K562 (cell line): ENCODE measurements around the gene USP20. TPM values are rescaled to one million over a fixed set of nuclear protein-coding genes. Genes with fewer than 3 reads are reported as not detected.

Experiments used
- ATAC-seq: fragments of 200-7000 bp; cut with Tn5 transposase; 3 replicates; pipeline ENCODE4 v1.9.1; 2020; ENCODE audit warnings: moderate library complexity
- BruUV-seq: library from RNA; stranded (reverse); fragments of 400-500 nt; replicated peaks from 2 replicates; lab custom pipeline; 2021; lab: Mats Ljungman, UMichigan
- CTCF ChIA-PET: fragments of 300-600 bp; formaldehyde crosslinking; extraction: SDS; loops from one replicate; lab custom pipeline; 2021; ENCODE audit warnings: low intra/inter-chr PET ratio; lab: Yijun Ruan, JAX
- POLR2A ChIA-PET: fragments of 300-600, 350-650 bp; sonication (Branson Sonifier 250); formaldehyde crosslinking; extraction: SDS; loops from one replicate; lab custom pipeline; 2021; ENCODE audit warnings: antibody characterized with exemption, inconsistent platforms; lab: Yijun Ruan, JAX
- DNase-seq, 4 experiments: peaks; one replicate each; pipeline versions ENCODE4 v3.0.0 to v3.0.0-alpha.2; 2011 to 2018; ENCODE audit warnings: low spot score in 3 of 4, mixed read lengths in 3 of 4; ENCODE audit errors: extremely low read depth in 1 of 4
- FAIRE-seq: peaks from 2 replicates; lab custom pipeline; 2011; peaks lifted over from hg19 to GRCh38; lab: Jason Lieb, UNC
- H2AFZ ChIP-seq: 2 replicates; pipeline ENCODE4 v1.6.0; 2011; ENCODE audit warnings: low read depth, low read length, control low read depth, inconsistent platforms
- H3K27ac ChIP-seq: fragments of 200-600 bp; 3 replicates; pipeline ENCODE4 v1.8.0; 2011; ENCODE audit warnings: low read depth, mild to moderate bottlenecking, control low read depth, inconsistent platforms, low read length, moderate library complexity, mixed read lengths; ENCODE audit errors: extremely low read depth
- H3K27me3 ChIP-seq, 2 experiments: fragments of 300-600 bp in 1 of 2; 2 replicates in 1 of 2; 3 replicates in 1 of 2; pipeline versions ENCODE4 v1.6.0 to v1.8.0; 2011; ENCODE audit warnings: inconsistent platforms in 2 of 2, low read length in 2 of 2, mild to moderate bottlenecking in 1 of 2, mixed read lengths in 1 of 2, moderate library complexity in 1 of 2; ENCODE audit not compliant: control insufficient read depth in 2 of 2, insufficient read depth in 2 of 2
- H3K36me3 ChIP-seq: fragments of 300-600 bp; 3 replicates; pipeline ENCODE4 v1.8.0; 2011; ENCODE audit warnings: mild to moderate bottlenecking, low read length, inconsistent platforms; ENCODE audit not compliant: control insufficient read depth, insufficient read depth
- H3K4me1 ChIP-seq, 2 experiments: fragments of 200-600 bp in 1 of 2; replicated peaks in 1 of 2; 2 replicates in 1 of 2; 3 replicates in 1 of 2; pipeline versions ENCODE4 v1.5.1 to v1.8.0; 2011; ENCODE audit warnings: inconsistent platforms in 2 of 2, low read length in 2 of 2, mild to moderate bottlenecking in 1 of 2, mixed read lengths in 1 of 2, moderate library complexity in 1 of 2; ENCODE audit not compliant: control insufficient read depth in 2 of 2, insufficient read depth in 2 of 2
- H3K4me2 ChIP-seq: 2 replicates; pipeline ENCODE4 v1.6.1; 2011; ENCODE audit warnings: low read length, control low read depth, inconsistent platforms, mixed read lengths; ENCODE audit not compliant: insufficient read depth
- H3K4me3 ChIP-seq: fragments of 200-600 bp; sonication (generic), shearing (Covaris generic); 2 replicates; pipeline ENCODE4 v1.5.1; 2016; ENCODE audit warnings: control low read depth, inconsistent platforms
- H3K79me2 ChIP-seq: fragments of 200-600 bp; 3 replicates; pipeline ENCODE4 v1.8.0; 2011; ENCODE audit warnings: low read length, inconsistent platforms; ENCODE audit not compliant: control insufficient read depth, insufficient read depth
- H3K9ac ChIP-seq, 2 experiments: 2 replicates each; pipeline versions ENCODE4 v1.6.0 to v1.6.1; 2011; ENCODE audit warnings: low read depth in 2 of 2, low read length in 2 of 2, control low read depth in 1 of 2, inconsistent platforms in 1 of 2, mild to moderate bottlenecking in 1 of 2, mixed read lengths in 1 of 2; ENCODE audit not compliant: insufficient read depth in 1 of 2
- H3K9me1 ChIP-seq: one replicate; pipeline ENCODE4 v1.6.0; 2011; ENCODE audit warnings: inconsistent platforms, mild to moderate bottlenecking, low read length, moderate library complexity; ENCODE audit not compliant: control insufficient read depth, insufficient read depth
- H3K9me3 ChIP-seq: replicated peaks from 2 replicates; pipeline ENCODE4 v1.5.1; 2011; ENCODE audit warnings: low read depth, low read length, inconsistent platforms; ENCODE audit not compliant: control insufficient read depth, insufficient read depth
- H4K20me1 ChIP-seq: replicated peaks from 2 replicates; pipeline ENCODE4 v1.6.1; 2011; ENCODE audit warnings: low read length, inconsistent platforms, mixed read lengths; ENCODE audit not compliant: control insufficient read depth, insufficient read depth
- DMBX1 ChIP-seq: fragments of 250-450 bp; sonication (Bioruptor Pico); IDR thresholded peaks from 2 replicates; pipeline ENCODE4 v1.8.0; 2022; ENCODE audit warnings: inconsistent platforms, mild to moderate bottlenecking, moderate library complexity, borderline replicate concordance
- KHSRP ChIP-seq: fragments of 450-650 bp; IDR thresholded peaks from 2 replicates; pipeline ENCODE4 v1.6.1; 2017
- SFPQ ChIP-seq: fragments of 200-400 bp; formaldehyde crosslinking; IDR thresholded peaks from 2 replicates; pipeline ENCODE4 v1.6.1; 2017; ENCODE audit warnings: mild to moderate bottlenecking, low read depth, low read length, moderate library complexity
- SNRNP70 ChIP-seq: fragments of 200-400 bp; formaldehyde crosslinking; optimal IDR thresholded peaks from 2 replicates; pipeline ENCODE3; 2017; ENCODE audit warnings: low read depth, low read length
- THRB ChIP-seq: fragments of 450-650 bp; formaldehyde crosslinking; conservative IDR thresholded peaks from 2 replicates; pipeline ENCODE4 v1.4.0; 2022; ENCODE audit warnings: mild to moderate bottlenecking, missing genetic modification characterization
- ZFPM2 ChIP-seq: fragments of 250-450 bp; sonication (Bioruptor Pico); IDR thresholded peaks from 2 replicates; pipeline ENCODE4 v1.5.1; 2022; ENCODE audit warnings: mild to moderate bottlenecking
- ZNF407 ChIP-seq: fragments of 450-650 bp; IDR thresholded peaks from 2 replicates; pipeline ENCODE4 v1.6.1; 2016; ENCODE audit warnings: low read depth
- whole genome bisulfite sequencing: fragments of 100-300 bp; shearing (Covaris generic); methylation state at CpG from one replicate; pipeline ENCODE4 v1.1.6; 2016; ENCODE audit warnings: low coverage, mixed read lengths; ENCODE audit not compliant: insufficient coverage; ENCODE audit errors: missing lambda C conversion rate; 5-methylcytosine and 5-hydroxymethylcytosine counted together
- in situ Hi-C: fragments of 300-500 bp; cut with MboI; formaldehyde crosslinking; loops from 4 replicates; pipeline ENCODE4 v1.15.0; 2018; ENCODE audit warnings: inconsistent platforms, mixed read lengths
- intact Hi-C: fragments of 100-400 bp; cut with micrococcal nuclease; formaldehyde crosslinking; loops from 2 replicates; pipeline ENCODE4 v1.14.2; 2022
- polyA plus RNA-seq, 8 experiments: library from polyadenylated mRNA; depleted of rRNA in 4 of 8; stranded (reverse) in 5 of 8; unstranded in 3 of 8; fragments of >200 nt; fragmentation: Nextera tagmentation in 2 of 8; fragmentation: Illumina TruSeq in 1 of 8; extraction: Ambion mirVana in 2 of 8; extraction: Trizol in 1 of 8; gene quantifications; 2 replicates each; pipeline versions ENCODE4 v1.2.1 to v1.2.3, GENCODE V29; 2011 to 2014; ENCODE audit warnings: inconsistent platforms in 1 of 8, missing spikeins in 1 of 8
- total RNA-seq, 7 experiments: library from RNA; depleted of rRNA in 6 of 7; stranded (reverse); fragments of >200 nt in 6 of 7; fragmentation: Illumina TruSeq in 2 of 7; extraction: Trizol in 2 of 7; gene quantifications; 2 replicates each; pipeline versions ENCODE4 v1.2.1 to v1.2.3, GENCODE V29; 2011 to 2021; ENCODE audit warnings: low replicate concordance in 1 of 7

USP20 gene
- total and polyA plus RNA-seq, 9 of the 15 experiments (the other 6 are each of a cell fraction or from before 2014, with no cell fraction given), result 1.9 to 136 (median 49.1) TPM

GRCh38 chr9:129823935-129824601, 11.2 kb upstream of the USP20 start, which contains the start of gene TOR1A:
TOR1A (minus strand) TSS chr9:129824136; CDS start chr9:129824085, 51 bp downstream.
- H3K36me3 ChIP-seq, result peaks cover 58% of the 10 kb centered on the region
- peak within 1 kb of the TSS; percentile 95 for H2AFZ ChIP-seq
- BruUV-seq, result no TSS peak
- no peaks in the 10 kb centered on the region for H3K27me3 ChIP-seq
- peak within 1 kb of the TSS; percentile 75 to 97 for H3K9ac ChIP-seq
- ChIA-PET POLR2A (interaction anchor here (0.6 to 5.1 kb wide), 2 partner anchors 12 to 44 kb away, joined by 3 to 49 read pairs; no protein-coding TSS in a partner anchor), CTCF (no interaction called here)
- peaks cover 12 to 13% of the 10 kb centered on the region in 2 experiments; a peak in 4 of 5 replicates for H3K4me1 ChIP-seq
- H3K9me3 ChIP-seq, result no peaks in the 10 kb centered on the region
- FAIRE-seq, result peak; percentile 92
- in situ Hi-C loops, result no loop called here
- intact Hi-C loops, result loop anchor here (1.0 kb wide), 2 partner anchors 11 to 39 kb away; partner anchors contain the start of genes C9orf78 and USP20
- H3K79me2 ChIP-seq, result peaks cover 26% of the 10 kb centered on the region
- peak; percentile 95 to 99 (median 96) for DNase-seq
- H4K20me1 ChIP-seq, result no peaks in the 10 kb centered on the region
- no peaks in the 10 kb centered on the region for H3K9me1 ChIP-seq
- H3K27ac ChIP-seq, result peak within 1 kb of the TSS; percentile 83
- peak within 1 kb of the TSS; percentile 88 for H3K4me3 ChIP-seq
- ATAC-seq, result peak; percentile 95
- peak within 1 kb of the TSS; percentile 95 for H3K4me2 ChIP-seq
- WGBS, result 1% methylated on average over 47 of the region's 47 CpGs
- TF ChIP-seq KHSRP (no peak), ZNF407 (no peak), THRB (CRISPR knock-in tag) (no peak), SNRNP70 (no peak), SFPQ (no peak), ZFPM2 (CRISPR knock-in tag) (no peak), DMBX1 (peak; percentile 86)
